HG03432 (cell line): ENCODE results near the gene ST8SIA6.
"Not testable (repeated sequence)": the region's sequence is repeated elsewhere in the genome, so short reads cannot be mapped to it uniquely, and the experiment has no call there.

Experiments
- ATAC-seq: cut with Tn5 transposase; IDR thresholded peaks from one replicate; pipeline ENCODE4 v1.9.1; 2021; ENCODE audit warnings: mild to moderate bottlenecking, moderate library complexity; ENCODE audit not compliant: unreplicated experiment

Gene ST8SIA6

DNA sequence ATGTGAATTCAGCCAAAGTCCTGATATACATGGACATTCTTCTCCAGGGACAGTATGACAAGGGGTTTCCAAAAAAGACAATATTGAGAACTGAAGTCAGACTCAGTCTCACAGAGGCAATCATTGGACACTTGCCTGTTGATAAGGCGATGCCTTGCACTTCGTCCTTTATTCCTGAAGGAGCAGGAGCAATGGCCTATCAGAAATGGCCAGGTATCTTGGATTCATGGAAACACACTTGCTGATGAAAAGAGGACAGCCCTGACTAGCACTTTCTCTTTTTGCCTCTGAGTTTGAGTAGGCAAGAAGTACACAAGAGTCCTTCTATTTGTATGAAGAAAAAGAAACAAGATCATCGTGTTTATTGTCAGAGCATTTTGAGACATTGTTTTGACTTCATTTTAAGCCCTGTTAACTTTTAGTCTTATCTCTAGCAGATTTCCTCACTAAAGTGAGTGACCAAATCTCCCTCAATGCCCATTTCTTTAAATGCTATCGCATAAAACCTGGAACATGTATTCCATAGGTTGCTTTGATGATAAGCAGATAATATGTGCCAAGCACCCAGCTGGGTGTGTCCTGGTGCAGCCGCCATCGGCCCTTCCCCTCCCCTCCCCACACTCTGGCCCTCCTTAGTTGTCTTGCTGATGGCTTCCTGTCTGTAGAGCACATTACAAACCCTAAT, 26.6 kb downstream of the ST8SIA6 start:
- no peak for ATAC-seq

DNA sequence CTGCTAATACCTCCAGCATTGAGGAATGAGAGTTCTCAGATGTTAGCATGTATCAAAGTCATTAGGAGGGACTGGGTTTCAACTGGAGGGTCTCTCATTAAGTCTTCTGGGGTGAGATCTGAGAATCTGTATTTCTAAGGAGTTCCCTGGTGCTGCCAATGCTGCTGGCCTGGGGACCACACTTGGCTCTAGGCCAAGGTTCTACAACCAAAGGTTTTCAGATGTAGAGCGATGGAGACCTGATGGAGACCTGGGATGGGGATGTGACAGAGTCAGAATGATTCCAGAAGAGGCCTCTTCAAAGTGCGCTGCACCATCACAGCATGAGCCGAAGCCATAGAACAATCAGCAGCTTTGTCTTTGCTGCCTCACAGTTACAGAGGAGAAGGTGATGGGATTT, 27.2 kb downstream of the ST8SIA6 start:
- no peak for ATAC-seq

DNA sequence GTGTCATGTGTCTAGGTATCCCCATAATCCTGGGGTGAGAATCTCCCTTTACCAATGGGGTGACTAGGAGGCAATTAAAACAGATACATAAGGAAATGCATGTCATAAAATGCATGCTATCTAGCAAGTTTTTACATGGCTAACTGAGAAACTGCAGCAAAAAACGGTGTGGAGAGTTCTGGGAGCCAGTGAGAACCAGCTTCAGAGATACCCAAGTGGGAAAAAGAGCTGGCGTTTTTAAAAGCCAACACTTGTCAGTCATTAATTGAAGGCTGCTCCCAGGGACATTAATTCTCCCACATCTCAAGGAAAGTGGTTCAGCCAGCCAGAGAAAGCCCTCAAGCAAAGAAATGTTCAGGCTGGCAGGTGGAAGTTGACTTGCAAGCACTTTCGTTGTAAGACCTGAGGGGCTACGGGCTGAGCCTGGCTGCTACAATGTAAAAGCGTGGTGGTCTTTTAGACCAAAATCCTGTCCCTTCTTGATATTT, 28.1 kb downstream of the ST8SIA6 start:
- ATAC-seq, result no peak

DNA sequence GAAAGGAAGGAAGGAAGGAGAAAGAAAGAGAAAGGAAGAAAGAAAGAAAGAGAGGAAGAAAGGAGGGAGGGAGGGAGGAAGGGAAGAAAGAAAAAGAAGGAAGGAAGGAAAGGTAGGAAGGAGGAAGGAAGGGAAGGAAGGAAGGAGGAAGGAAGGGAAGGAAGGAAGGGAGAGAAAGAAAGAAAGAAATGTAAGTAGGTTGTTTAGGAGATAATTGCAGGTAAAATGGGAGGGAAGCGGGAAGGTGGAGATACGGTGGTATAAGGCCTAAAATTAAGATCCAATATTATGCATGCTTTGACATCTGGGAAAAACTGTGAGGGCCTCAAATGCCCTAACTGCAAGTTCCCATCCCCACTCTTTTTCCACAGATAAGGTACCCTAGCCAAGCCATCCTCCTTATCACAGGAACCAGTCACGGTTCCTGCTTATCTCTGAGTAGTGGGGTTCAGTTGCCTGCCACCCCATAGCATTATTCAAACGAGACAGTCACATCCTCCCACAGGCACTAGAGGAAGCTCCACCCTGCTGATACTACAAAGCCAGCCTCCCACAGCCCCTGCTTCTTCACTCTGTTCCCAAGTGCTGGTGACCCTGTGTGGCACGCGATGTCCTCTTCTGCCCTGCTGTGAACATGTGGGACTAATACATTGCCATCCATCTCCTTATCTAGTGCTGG, 28.7 kb downstream of the ST8SIA6 start:
- ATAC-seq, result no peak

DNA sequence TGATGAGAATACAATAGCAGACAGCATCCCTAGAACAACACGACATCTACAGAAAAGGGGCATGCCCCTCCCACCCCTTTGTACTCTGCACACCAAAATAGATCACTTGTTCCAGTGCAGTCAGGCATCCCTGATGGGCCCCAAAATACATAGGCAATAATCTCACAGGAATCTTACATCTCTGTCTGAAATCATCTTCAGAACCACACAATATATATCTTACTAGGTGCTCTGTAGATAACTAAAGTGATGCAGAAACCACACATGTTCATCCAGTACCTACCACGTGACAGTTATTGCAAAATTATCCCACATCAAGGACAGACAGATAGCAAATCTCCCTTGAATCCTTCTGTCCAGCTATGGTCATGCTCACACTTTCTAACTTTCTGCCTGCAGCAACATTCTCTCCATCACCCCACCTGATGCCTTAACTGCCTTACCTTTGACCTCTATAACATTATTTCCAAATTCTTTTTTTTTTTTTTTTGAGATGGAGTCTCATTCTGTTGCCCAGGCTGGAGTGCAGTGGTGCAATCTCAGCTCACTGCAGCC, 30.7 kb downstream of the ST8SIA6 start:
- ATAC-seq, result no peak

DNA sequence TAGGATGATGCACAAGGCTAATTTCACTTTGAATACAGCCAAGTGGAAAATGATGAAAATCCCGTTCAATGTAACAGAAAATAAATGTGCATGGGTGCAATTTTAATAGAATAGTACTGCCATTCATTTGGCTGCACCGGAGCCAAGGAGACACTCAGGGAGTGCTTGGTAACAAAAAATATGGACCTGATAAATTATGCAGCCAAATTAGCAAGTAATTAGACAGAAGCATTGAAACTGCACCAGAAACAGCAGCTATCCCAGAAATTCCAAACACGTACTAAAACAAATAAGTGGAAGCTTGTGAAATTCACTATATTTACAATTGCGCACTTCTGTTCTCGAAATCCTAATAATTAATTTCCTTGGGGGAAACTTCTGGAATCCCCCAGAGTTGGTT, 31.5 kb downstream of the ST8SIA6 start:
- no peak for ATAC-seq

DNA sequence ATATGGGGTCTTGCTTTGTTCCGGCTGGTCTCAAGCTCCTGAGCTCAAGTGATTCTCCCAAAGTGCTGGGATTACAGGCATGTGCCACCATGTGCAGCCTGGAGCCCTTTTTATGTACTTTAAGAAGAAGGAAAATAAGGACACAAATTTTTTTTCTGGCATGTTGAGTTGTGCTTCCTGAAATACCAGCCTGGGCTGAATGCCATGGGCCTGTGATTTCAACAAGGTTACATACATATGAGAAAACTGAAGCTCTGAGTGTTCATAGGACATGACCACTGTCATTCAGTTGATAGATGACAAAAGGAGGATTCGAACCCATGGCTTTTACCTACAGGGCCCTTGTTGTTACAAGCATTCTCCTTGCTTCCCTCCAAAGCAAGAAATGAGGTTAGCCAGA, 36.1 kb downstream of the ST8SIA6 start:
- no peak for ATAC-seq

DNA sequence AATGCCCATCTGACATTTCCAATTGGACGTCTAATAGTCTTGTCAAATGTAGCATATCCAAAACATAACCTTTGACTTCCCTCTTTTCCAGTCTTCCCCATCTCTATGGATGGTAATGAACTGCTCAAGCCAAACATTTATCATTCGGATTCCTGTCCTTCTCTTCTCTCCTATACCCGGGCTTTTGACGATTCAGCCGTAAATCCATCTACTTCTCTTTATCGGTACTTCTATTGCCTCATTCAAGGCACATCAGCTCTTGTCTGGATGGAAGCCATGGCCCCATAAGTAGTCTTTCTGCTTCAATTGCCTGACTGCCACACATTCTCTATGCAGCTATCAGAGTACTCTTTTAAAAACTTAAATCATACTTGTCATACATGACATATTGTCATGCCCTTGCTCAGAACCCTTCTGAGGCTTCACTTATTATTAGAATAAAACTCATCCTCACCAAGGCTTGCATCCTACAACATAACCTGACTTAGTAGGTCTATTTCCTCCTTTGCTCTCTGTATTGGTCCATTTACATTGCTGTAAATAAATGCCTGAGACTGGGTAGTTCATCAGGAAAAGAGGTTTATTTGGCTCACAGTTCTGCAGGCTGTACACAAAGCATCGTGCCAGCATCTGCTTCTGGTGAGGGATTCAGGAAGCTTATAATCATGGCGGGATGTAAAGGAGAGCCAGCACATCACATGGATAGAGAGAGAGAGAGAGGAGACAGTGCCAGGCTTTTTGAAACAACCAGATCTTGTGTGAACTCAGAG, 37.8 kb downstream of the ST8SIA6 start:
- ATAC-seq, result no peak

DNA sequence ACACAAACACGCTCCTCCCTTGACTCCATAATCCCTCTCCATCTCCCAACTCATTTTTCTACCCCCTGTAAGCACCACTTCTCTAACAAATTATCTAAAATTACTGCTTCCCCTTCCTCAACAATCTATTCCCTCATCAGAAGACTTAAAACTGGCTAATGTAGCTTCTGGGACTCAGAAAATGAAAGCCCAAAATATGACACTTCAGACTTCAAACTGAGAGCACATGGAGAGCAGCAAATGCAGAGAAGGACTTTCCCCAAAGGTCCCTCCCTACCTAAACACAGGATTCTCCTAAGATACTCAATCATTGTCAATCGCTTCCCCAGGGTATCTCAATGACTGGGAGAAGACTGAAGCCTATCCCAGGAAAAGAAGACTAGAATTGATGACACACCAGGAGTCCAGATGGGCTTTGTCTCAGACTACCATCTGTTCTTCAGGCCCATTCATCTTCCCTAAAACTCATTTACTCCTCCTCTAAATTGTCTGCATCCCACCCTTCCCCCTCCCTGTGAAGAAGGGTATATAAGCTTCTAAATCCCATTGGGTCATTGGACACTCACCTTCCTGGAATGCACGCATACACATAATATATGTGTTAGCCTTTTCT, 39.2 kb downstream of the ST8SIA6 start:
- ATAC-seq, result no peak

DNA sequence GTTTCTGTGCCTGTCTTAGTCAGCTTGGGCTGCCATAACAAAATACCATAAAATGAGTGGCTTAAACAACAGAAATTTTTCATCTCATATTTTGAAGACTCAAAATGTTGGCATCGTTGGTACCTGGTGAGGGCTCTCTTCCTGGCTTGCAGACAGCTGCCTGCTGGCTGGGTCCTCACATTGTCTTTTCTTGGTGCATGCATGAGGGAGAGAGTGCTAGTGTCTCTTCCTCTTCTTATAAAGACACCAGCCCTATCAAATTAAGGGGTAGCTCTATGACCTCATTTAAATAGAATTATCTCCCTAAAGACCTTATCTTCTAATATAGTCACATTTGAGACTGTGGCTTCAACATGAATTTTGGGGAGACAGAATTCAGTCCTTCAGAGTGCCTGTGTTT, 39.9 kb downstream of the ST8SIA6 start:
- no peak for ATAC-seq

DNA sequence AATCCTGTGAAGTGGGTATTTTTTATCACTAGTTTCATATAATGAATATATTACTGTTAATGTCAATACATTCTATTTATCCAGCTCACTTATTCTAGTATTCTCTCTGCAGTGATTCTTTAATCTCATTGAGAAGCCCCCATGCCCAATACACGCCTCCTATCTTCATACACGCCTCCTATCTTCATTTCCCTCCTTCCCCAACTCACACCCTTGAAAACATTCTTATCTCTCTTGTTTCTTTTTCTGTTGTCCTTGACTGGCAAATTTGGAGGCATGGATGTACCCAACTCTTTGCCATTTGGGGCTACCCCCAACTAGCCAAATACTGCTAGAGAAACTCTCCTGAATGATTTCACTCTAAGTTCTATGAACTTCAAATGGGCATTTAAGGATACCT, 40.5 kb downstream of the ST8SIA6 start:
- ATAC-seq, result no peak

DNA sequence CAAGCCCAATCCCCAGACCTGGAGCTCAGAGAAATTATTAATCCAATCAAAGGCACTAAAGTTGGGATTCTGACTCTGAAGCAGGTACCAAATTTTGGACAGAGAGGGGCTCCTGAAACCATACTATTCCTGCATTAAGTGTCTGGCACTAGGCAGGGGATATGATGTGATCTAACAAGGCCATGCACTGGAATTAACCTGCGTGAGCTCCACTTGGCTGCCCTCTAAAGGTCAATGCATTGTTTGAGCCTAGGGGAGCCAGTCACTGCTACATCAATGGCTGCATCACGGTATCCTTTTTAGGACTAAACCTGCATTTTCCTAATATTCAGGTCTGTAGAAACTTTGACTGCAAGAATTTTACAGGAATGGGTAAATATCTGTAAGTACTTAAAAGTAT, 42.1 kb downstream of the ST8SIA6 start:
- no peak for ATAC-seq

DNA sequence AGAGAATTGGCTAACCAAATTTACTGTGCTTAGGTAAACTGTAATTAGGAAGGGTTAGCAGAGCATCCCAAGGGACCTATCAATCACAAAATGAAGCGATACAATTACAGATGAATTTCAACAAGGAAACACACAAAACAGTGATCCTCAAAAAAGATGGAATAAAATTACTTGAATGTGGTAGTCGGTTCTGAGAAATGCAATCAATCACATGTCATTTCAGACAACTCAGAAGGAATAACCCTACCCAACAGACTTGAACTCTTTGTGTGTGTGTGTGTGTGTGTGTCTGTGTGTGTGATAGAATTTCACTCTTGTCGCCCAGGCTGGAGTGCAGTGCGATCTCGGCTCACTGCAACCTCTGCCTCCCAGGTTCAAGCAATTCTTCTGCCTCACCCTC, 43.5 kb downstream of the ST8SIA6 start:
- no peak for ATAC-seq

DNA sequence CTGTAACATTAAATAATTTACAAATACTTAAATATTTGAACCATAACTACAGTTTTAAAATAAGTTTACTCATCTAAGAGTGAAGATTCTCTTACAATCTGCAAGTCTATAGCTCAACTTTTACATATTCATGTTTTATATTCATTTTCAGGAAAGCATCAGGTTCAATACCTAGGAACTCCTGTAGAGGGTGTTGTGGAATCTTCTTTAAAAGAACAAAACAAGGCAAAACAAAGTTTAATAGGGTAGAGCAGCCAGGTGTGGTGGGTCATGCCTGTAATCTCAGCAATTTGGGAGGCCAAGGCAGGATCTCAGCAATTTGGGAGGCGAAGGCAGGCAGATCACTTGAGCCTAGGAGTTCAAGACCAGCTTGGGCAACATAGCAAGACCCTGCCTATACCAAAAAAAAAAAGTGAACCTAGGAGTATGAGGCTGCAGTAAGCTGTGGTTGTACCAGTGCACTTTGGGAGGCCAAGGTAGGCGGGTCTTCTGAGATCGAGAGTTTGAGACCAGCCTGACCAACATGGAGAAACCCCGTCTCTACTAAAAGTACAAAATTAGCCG, 45.1 kb downstream of the ST8SIA6 start:
- ATAC-seq, result peak; percentile 59

DNA sequence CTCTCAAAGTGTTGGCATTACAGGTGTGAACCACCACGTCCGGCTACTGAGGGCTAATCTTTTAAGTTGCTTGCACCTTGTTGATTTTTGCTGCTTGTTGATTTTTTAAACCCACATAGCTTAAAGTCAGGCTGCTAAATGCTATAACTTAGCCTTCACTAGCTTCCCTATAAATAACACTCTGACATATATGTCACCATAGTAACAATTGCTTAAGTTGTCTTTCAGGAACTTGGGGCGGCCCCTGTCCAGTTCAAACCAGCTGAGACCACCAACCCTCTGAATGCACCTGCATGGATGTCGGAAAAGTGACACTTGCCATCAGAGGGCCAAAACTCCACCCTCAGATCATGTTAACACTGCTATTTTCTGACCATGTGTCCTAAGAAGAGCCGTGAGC, 47.3 kb downstream of the ST8SIA6 start:
- no peak for ATAC-seq

DNA sequence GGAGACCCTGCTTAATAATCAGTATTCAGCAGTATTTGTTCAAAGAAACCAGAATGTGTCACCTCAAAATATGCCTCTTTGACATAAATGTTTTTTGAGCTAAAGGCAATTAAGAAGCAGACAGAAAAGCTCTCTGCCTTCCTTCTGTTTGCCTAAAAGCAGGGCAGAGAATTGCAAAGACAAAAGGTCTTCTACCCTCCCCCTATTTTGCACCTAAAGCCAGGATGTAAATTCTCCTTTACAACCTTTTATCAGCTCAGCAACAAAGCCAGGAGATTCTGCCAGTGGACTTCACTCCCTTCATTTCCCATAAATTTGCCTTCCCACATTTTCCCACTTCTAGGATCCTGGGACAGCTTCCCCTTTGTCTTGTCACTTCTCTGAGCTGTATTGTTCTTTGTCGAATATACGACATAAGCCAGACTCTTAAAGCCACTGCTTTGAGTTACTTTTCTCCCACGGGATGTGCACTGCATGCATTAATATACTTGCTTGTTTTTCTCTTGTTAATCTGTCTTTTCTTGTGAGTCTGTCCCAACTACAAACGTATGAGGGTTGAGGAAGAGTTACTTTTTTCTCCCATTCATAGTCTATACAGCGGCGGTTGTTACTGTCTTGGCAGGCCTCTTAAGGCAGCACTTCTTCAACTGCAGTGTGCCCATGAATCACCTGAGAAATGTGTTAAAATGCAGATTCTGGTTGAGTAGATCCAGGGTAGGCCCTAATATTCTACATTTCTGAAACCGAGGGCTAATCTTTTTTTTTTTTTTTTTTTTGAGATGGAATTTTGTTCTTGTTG, 48.2 kb downstream of the ST8SIA6 start:
- no peak for ATAC-seq

DNA sequence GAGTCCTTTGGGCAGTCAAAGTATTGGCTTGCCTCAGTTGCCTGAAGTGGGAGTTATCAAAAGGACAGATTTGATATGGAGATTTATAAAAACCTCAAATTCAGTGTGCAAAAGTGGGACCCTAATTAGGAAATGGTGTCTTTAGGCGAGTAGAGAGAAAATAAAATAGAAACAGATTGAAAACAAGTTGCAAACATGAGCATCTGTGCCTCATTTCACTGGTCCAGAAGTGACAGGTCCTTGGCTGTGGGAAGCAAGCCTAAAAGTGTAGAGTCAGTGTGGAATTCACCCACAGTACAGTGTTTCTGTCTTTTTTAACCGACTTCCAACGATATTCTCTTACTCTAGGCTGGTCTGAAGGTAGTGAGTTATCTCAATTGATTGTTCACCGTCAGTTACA, 51.2 kb downstream of the ST8SIA6 start:
- ATAC-seq, result no peak

DNA sequence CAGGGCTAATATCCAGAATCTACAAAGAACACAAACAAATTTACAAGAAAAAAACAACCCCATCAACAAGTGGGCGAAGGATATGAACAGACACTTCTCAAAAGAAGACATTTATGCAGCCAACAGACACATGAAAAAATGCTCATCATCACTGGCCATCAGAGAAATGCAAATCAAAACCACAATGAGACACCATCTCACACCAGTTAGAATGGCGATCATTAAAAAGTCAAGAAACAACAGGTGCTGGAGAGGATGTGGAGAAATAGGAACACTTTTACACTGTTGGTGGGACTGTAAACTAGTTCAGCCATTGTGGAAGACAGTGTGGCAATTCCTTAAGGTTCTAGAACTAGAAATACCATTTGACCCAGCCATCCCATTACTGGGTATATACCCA, 52.4 kb downstream of the ST8SIA6 start:
- not testable (repeated sequence) for ATAC-seq

DNA sequence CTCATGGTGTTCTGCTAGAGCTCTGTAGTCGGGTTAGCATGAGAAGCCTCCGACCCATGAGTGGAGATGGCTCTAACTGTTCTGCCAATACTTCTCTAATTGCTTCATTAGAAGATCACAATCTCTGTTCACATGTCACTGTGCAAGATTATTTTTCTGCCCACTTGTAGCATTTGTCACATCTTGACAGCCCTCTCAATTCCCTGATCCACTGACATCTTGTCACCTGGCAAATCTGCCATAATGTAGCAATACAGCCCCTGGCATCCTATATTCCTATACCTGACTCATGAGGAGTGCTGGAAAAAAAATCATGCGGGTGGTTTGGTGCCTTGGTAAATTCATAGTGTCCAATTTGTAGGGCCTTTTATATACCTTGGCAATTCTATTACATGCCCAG, 58.4 kb downstream of the ST8SIA6 start:
- no peak for ATAC-seq

DNA sequence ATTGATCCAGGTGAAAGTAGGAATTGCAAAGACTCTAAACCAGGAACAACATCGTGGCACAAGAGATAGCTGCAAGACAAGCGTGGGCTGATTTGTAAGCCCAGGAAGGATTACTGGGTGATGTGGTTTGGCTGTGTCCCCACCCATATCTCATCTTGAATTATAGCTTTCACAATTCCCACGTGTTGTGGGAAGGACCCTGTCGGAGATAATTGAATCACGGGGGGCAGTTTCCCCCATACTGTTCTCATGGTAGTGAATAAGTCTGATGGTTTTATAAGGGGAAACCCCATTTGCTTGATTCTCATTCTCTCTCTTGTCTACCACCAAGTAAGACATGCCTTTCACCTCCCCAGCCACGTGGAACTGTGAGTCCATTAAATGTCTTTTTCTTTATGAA, 59.5 kb downstream of the ST8SIA6 start:
- no peak for ATAC-seq
